ENCODE data around the gene RNF38.
"Not testable (repeated sequence)": the region's sequence is repeated elsewhere in the genome, so short reads cannot be mapped to it uniquely, and the experiment has no call there.

Gene RNF38

GRCh38 chr9:36389590-36389989, 10.5 kb downstream of the RNF38 start:
- TF ChIP-seq CTCF (IDR thresholded peaks at IDR 0.05; ENCODE audit: extremely low read depth, missing control alignments), result no peak
- DNase-seq (ENCODE audit: low spot score), result no peak

- DNase-seq (ENCODE audit: low spot score), result not testable (repeated sequence)
Measured at GRCh38 chr9:36386396-36386965, 13.6 kb downstream of the RNF38 start.

GRCh38 chr9:36382484-36382883, 17.6 kb downstream of the RNF38 start:
- no peak for TF ChIP-seq CTCF (IDR thresholded peaks at IDR 0.05; ENCODE audit: extremely low read depth, missing control alignments)
- no peak for DNase-seq (ENCODE audit: low spot score)

GRCh38 chr9:36364577-36364976, 35.5 kb downstream of the RNF38 start:
- no peak for DNase-seq (ENCODE audit: low spot score)
- TF ChIP-seq CTCF (IDR thresholded peaks at IDR 0.05; ENCODE audit: extremely low read depth, missing control alignments), result no peak

GRCh38 chr9:36363448-36363847, 36.6 kb downstream of the RNF38 start:
- no peak for TF ChIP-seq CTCF (IDR thresholded peaks at IDR 0.05; ENCODE audit: extremely low read depth, missing control alignments)
- DNase-seq (ENCODE audit: low spot score), result no peak

GRCh38 chr9:36358486-36358885, 41.6 kb downstream of the RNF38 start:
- no peak for DNase-seq (ENCODE audit: low spot score)
- no peak for TF ChIP-seq CTCF (IDR thresholded peaks at IDR 0.05; ENCODE audit: extremely low read depth, missing control alignments)

- no peak for TF ChIP-seq CTCF (IDR thresholded peaks at IDR 0.05; ENCODE audit: extremely low read depth, missing control alignments)
- no peak for DNase-seq (ENCODE audit: low spot score)
Measured at GRCh38 chr9:36357639-36358038, 42.4 kb downstream of the RNF38 start.

- no peak for TF ChIP-seq CTCF (IDR thresholded peaks at IDR 0.05; ENCODE audit: extremely low read depth, missing control alignments)
- DNase-seq (ENCODE audit: low spot score), result no peak
Measured at GRCh38 chr9:36346569-36346968, 53.5 kb downstream of the RNF38 start.
